CD14-positive monocyte (primary cell): ENCODE data around the gene WDR7. TPM values are rescaled to one million over a fixed set of nuclear protein-coding genes. Genes with fewer than 3 reads are reported as not detected.
A peak's percentile ranks its signal among the peaks of the same experiment; 100 is the strongest.

Experiments used
- DNase-seq, 3 donors: peaks; one replicate each; pipeline ENCODE4 v3.0.0-alpha.2; 2011 to 2022
- H2AFZ ChIP-seq: 2 replicates; pipeline ENCODE4 v1.6.0; 2012; ENCODE audit warnings: mild to moderate bottlenecking, low read depth, low read length, inconsistent platforms; ENCODE audit not compliant: insufficient read depth, poor library complexity, severe bottlenecking
- H3K27ac ChIP-seq, 2 donors: 1 replicate in 1 of 2; 2 replicates in 1 of 2; pipeline ENCODE4 v1.5.1; 2012 to 2013; ENCODE audit warnings: low read length in 2 of 2, control low read depth in 1 of 2, inconsistent platforms in 1 of 2, low read depth in 1 of 2, mild to moderate bottlenecking in 1 of 2
- H3K27me3 ChIP-seq, 2 donors: one replicate each; pipeline versions ENCODE4 v1.6.0 to v1.6.1; 2011 to 2013; ENCODE audit warnings: low read length in 2 of 2; ENCODE audit not compliant: control insufficient read depth in 2 of 2, insufficient read depth in 2 of 2
- H3K36me3 ChIP-seq, 2 donors: replicated peaks in 1 of 2; 1 replicate in 1 of 2; 2 replicates in 1 of 2; pipeline versions ENCODE4 v1.5.1 to v1.6.1; 2012 to 2013; ENCODE audit warnings: low read length in 2 of 2, control low read depth in 1 of 2, inconsistent platforms in 1 of 2, mild to moderate bottlenecking in 1 of 2; ENCODE audit not compliant: insufficient read depth in 2 of 2, control insufficient read depth in 1 of 2
- H3K4me1 ChIP-seq, 2 donors: 1 replicate in 1 of 2; 2 replicates in 1 of 2; pipeline versions ENCODE4 v1.5.1 to v1.6.1; 2012 to 2013; ENCODE audit warnings: low read length in 2 of 2, control low read depth in 1 of 2, inconsistent platforms in 1 of 2, mild to moderate bottlenecking in 1 of 2, moderate library complexity in 1 of 2; ENCODE audit not compliant: insufficient read depth in 2 of 2, control insufficient read depth in 1 of 2
- H3K4me2 ChIP-seq: replicated peaks from 2 replicates; pipeline ENCODE3; 2012; ENCODE audit warnings: low read length, moderate library complexity, mild to moderate bottlenecking; ENCODE audit not compliant: poor library complexity, severe bottlenecking; ENCODE audit errors: extremely low read depth
- H3K4me3 ChIP-seq, 3 experiments: fragments of 200-600 bp in 1 of 3; sonication (generic) in 1 of 3; replicated peaks in 1 of 3; 1 replicate in 2 of 3; 2 replicates in 1 of 3; pipeline ENCODE4 v1.5.1; 2011 to 2013; ENCODE audit warnings: low read length in 3 of 3, mild to moderate bottlenecking in 3 of 3, control low read depth in 2 of 3, low read depth in 2 of 3, inconsistent platforms in 1 of 3, moderate library complexity in 1 of 3
- H3K79me2 ChIP-seq: 2 replicates; pipeline ENCODE4 v1.6.0; 2012; ENCODE audit warnings: mild to moderate bottlenecking, control low read depth, inconsistent platforms, low read length, moderate library complexity; ENCODE audit not compliant: insufficient read depth
- H3K9ac ChIP-seq: 2 replicates; pipeline ENCODE4 v1.6.0; 2017; ENCODE audit warnings: low read length, mild to moderate bottlenecking; ENCODE audit not compliant: insufficient read depth, poor library complexity, severe bottlenecking
- H3K9me3 ChIP-seq, 2 donors: replicated peaks in 1 of 2; 1 replicate in 1 of 2; 2 replicates in 1 of 2; pipeline versions ENCODE4 v1.5.1 to v1.6.1; 2012 to 2013; ENCODE audit warnings: low read length in 2 of 2, control low read depth in 1 of 2; ENCODE audit not compliant: control insufficient read depth in 1 of 2, insufficient read depth in 1 of 2
- H4K20me1 ChIP-seq: 2 replicates; pipeline ENCODE4 v1.6.0; 2012; ENCODE audit warnings: mild to moderate bottlenecking, low read length, control low read depth, moderate library complexity; ENCODE audit not compliant: insufficient read depth
- H3K27ac Mint-ChIP-seq, 7 donors: one replicate each; pipeline ENCODE4 v1.8.0; 2020; ENCODE audit warnings: mild to moderate bottlenecking in 7 of 7, mixed read lengths in 7 of 7, moderate library complexity in 6 of 7, inconsistent platforms in 2 of 7
- H3K27me3 Mint-ChIP-seq, 3 donors: one replicate each; pipeline ENCODE4 v1.8.0; 2021 to 2022; ENCODE audit warnings: low read depth in 3 of 3, mild to moderate bottlenecking in 3 of 3, mixed read lengths in 3 of 3, moderate library complexity in 3 of 3, inconsistent platforms in 1 of 3
- H3K36me3 Mint-ChIP-seq, 2 donors: one replicate each; pipeline ENCODE4 v1.8.0; 2020; ENCODE audit warnings: mixed read lengths in 2 of 2, inconsistent platforms in 1 of 2, mild to moderate bottlenecking in 1 of 2
- H3K4me1 Mint-ChIP-seq: one replicate; pipeline ENCODE4 v1.8.0; 2020; ENCODE audit warnings: mild to moderate bottlenecking, mixed read lengths
- H3K4me3 Mint-ChIP-seq, 2 donors: one replicate each; pipeline ENCODE4 v1.8.0; 2020; ENCODE audit warnings: mild to moderate bottlenecking in 2 of 2, mixed read lengths in 2 of 2, moderate library complexity in 1 of 2
- H3K9me3 Mint-ChIP-seq, 7 donors: one replicate each; pipeline ENCODE4 v1.8.0; 2020 to 2022; ENCODE audit warnings: mixed read lengths in 7 of 7, mild to moderate bottlenecking in 6 of 7, moderate library complexity in 6 of 7, inconsistent platforms in 2 of 7
- CTCF ChIP-seq: fragments of 200-600 bp; IDR thresholded peaks from one replicate; pipeline ENCODE4 v1.8.0; 2022; ENCODE audit warnings: antibody characterized with exemption, mild to moderate bottlenecking
- WGBS: methylation state at CpG from one replicate; pipeline ENCODE4 v1.1.5; 2013; ENCODE audit warnings: missing lambda C conversion rate; ENCODE audit not compliant: insufficient coverage; 5-methylcytosine and 5-hydroxymethylcytosine counted together
- intact Hi-C, 2 donors: fragments of 100-400 bp; cut with micrococcal nuclease; formaldehyde crosslinking; loops; one replicate each; pipeline versions ENCODE4 v1.15.0 to v1.15.1; 2023
- polyA plus RNA-seq, 3 donors: library from polyadenylated mRNA; depleted of rRNA in 1 of 3; unstranded in 2 of 3; stranded (reverse) in 1 of 3; fragments of 300-500 nt in 2 of 3; fragments of >200 nt in 1 of 3; fragmentation: Illumina TruSeq in 2 of 3; gene quantifications; 1 replicate in 2 of 3; 2 replicates in 1 of 3; pipeline ENCODE4 v1.2.3, GENCODE V29; 2012 to 2021

The WDR7 gene
- polyA plus RNA-seq, 3 donors, result 9.1 to 23.6 (median 9.5) TPM

GRCh38 chr18:56747857-56748256 lies 96.7 kb downstream of the WDR7 start:
- no peak for TF ChIP-seq CTCF
- peaks cover 5% of the 10 kb centered on the region for H3K4me1 Mint-ChIP-seq
- H3K27me3 Mint-ChIP-seq, result no peaks in the 10 kb centered on the region
- peaks cover 4 to 16% of the 10 kb centered on the region in 2 donors for H3K36me3 Mint-ChIP-seq
- no peak overlapping the region for H3K4me2 ChIP-seq
- no peak overlapping the region for H3K27ac ChIP-seq
- H3K27me3 ChIP-seq, result no peaks in the 10 kb centered on the region
- H2AFZ ChIP-seq, result no peak overlapping the region
- no peak overlapping the region for H3K27ac Mint-ChIP-seq
- no peak for DNase-seq
- H4K20me1 ChIP-seq, result no peaks in the 10 kb centered on the region
- no peak overlapping the region for H3K4me3 Mint-ChIP-seq
- no peaks in the 10 kb centered on the region for H3K9me3 ChIP-seq
- no peak overlapping the region for H3K4me3 ChIP-seq
- peaks cover 21 to 30% of the 10 kb centered on the region in 2 donors for H3K36me3 ChIP-seq
- no peaks in the 10 kb centered on the region for H3K4me1 ChIP-seq
- H3K79me2 ChIP-seq, result no peaks in the 10 kb centered on the region
- H3K9ac ChIP-seq, result no peak overlapping the region
- intact Hi-C loops, result loop anchor here (5.0 to 10.0 kb wide), 2 partner anchors 814 to 817 kb away; no protein-coding TSS in a partner anchor
- H3K9me3 Mint-ChIP-seq, result no peaks in the 10 kb centered on the region

- H3K36me3 ChIP-seq, result peaks cover 21 to 30% of the 10 kb centered on the region in 2 donors
- no peaks in the 10 kb centered on the region for H3K9me3 ChIP-seq
- H3K4me2 ChIP-seq, result no peak overlapping the region
- intact Hi-C loops, result loop anchor here (5.0 to 10.0 kb wide), 2 partner anchors 814 to 816 kb away; no protein-coding TSS in a partner anchor
- no peaks in the 10 kb centered on the region for H4K20me1 ChIP-seq
- H3K27ac Mint-ChIP-seq, result no peak overlapping the region
- no peak overlapping the region for H3K4me3 ChIP-seq
- no peak overlapping the region for H3K4me3 Mint-ChIP-seq
- H2AFZ ChIP-seq, result no peak overlapping the region
- no peaks in the 10 kb centered on the region for H3K4me1 ChIP-seq
- peaks cover 4 to 16% of the 10 kb centered on the region in 2 donors for H3K36me3 Mint-ChIP-seq
- H3K4me1 Mint-ChIP-seq, result peaks cover 5% of the 10 kb centered on the region
- no peaks in the 10 kb centered on the region for H3K9me3 Mint-ChIP-seq
- H3K79me2 ChIP-seq, result no peaks in the 10 kb centered on the region
- DNase-seq, result peak; percentile 4 to 30 (median 8)
- H3K27me3 ChIP-seq, result no peaks in the 10 kb centered on the region
- no CpG with 5 or more reads among the region's 2 CpGs for WGBS
- H3K27ac ChIP-seq, result no peak overlapping the region
- peak; percentile 75 for TF ChIP-seq CTCF
- no peak overlapping the region for H3K9ac ChIP-seq
- H3K27me3 Mint-ChIP-seq, result no peaks in the 10 kb centered on the region
Measured at GRCh38 chr18:56748698-56749268, 97.6 kb downstream of the WDR7 start.
